Keratinocyte (primary cell): ENCODE results near the gene NLGN1. TPM values are rescaled to one million over a fixed set of nuclear protein-coding genes. Genes with fewer than 3 reads are reported as not detected.

Experiments used
- DNase-seq: peaks from one replicate; pipeline ENCODE4 v3.0.0-alpha.2; 2011; ENCODE audit warnings: low read depth, missing footprints, low spot score
- FAIRE-seq: peaks from 2 replicates; lab custom pipeline; 2011; peaks lifted over from hg19 to GRCh38; lab: Jason Lieb, UNC
- H2AFZ ChIP-seq: 2 replicates; pipeline ENCODE4 v1.6.0; 2012; ENCODE audit warnings: low read length, control low read depth, inconsistent platforms; ENCODE audit not compliant: control insufficient read depth
- H3K27ac ChIP-seq: 2 replicates; pipeline ENCODE4 v1.5.1; 2011; ENCODE audit warnings: low read length; ENCODE audit not compliant: control insufficient read depth, insufficient read depth
- H3K27me3 ChIP-seq: 3 replicates; pipeline ENCODE4 v1.6.0; 2011; ENCODE audit warnings: low read length; ENCODE audit not compliant: control insufficient read depth, insufficient read depth; ENCODE audit errors: extremely low read depth
- H3K36me3 ChIP-seq, 2 experiments: 2 replicates in 1 of 2; 3 replicates in 1 of 2; pipeline ENCODE4 v1.5.1; 2011; ENCODE audit warnings: low read length in 2 of 2, mild to moderate bottlenecking in 1 of 2; ENCODE audit not compliant: control insufficient read depth in 2 of 2, insufficient read depth in 2 of 2; ENCODE audit errors: extremely low read depth in 1 of 2
- H3K4me1 ChIP-seq: 3 replicates; pipeline ENCODE4 v1.5.1; 2011; ENCODE audit warnings: low read length; ENCODE audit not compliant: control insufficient read depth, insufficient read depth; ENCODE audit errors: extremely low read depth
- H3K4me2 ChIP-seq: 3 replicates; pipeline ENCODE4 v1.6.0; 2011; ENCODE audit warnings: low read depth, low read length; ENCODE audit not compliant: control insufficient read depth, insufficient read depth; ENCODE audit errors: extremely low read depth
- H3K4me3 ChIP-seq, 3 experiments: fragments of 200-600 bp in 1 of 3; sonication (generic) in 1 of 3; 2 replicates in 2 of 3; 3 replicates in 1 of 3; pipeline ENCODE4 v1.5.1; 2011 to 2016; ENCODE audit warnings: low read length in 3 of 3, mild to moderate bottlenecking in 3 of 3, control low read depth in 2 of 3, inconsistent platforms in 1 of 3, low read depth in 1 of 3, mixed read lengths in 1 of 3, mixed run types in 1 of 3, moderate library complexity in 1 of 3; ENCODE audit not compliant: control insufficient read depth in 2 of 3, insufficient read depth in 2 of 3; ENCODE audit errors: extremely low read depth in 1 of 3
- H3K79me2 ChIP-seq: 2 replicates; pipeline ENCODE4 v1.6.0; 2012; ENCODE audit warnings: low read length; ENCODE audit not compliant: control insufficient read depth, insufficient read depth
- H3K9ac ChIP-seq: 3 replicates; pipeline ENCODE4 v1.6.0; 2011; ENCODE audit warnings: low read length; ENCODE audit not compliant: control insufficient read depth, insufficient read depth; ENCODE audit errors: extremely low read depth
- H3K9me1 ChIP-seq: 3 replicates; pipeline ENCODE4 v1.6.0; 2011; ENCODE audit warnings: low read length; ENCODE audit not compliant: control insufficient read depth, insufficient read depth; ENCODE audit errors: extremely low read depth
- H3K9me3 ChIP-seq: 2 replicates; pipeline ENCODE4 v1.5.1; 2012; ENCODE audit warnings: low read depth, low read length; ENCODE audit not compliant: control insufficient read depth
- H4K20me1 ChIP-seq: 3 replicates; pipeline ENCODE4 v1.6.0; 2011; ENCODE audit warnings: low read length; ENCODE audit not compliant: control insufficient read depth, insufficient read depth; ENCODE audit errors: extremely low read depth
- EZH2 ChIP-seq: IDR thresholded peaks from one replicate; pipeline ENCODE4 v1.6.1; 2012; ENCODE audit warnings: inconsistent platforms, mild to moderate bottlenecking, low read length, moderate library complexity
- dilution Hi-C: fragments of 300-500 bp; cut with MboI; formaldehyde crosslinking; loops from one replicate; pipeline ENCODE4 v1.7.0; 2020; ENCODE audit warnings: low sequenced_read_pairs; ENCODE audit not compliant: extremely low pct_ligation_motif_present
- polyA plus RNA-seq, 5 experiments: library from polyadenylated mRNA; depleted of rRNA in 3 of 5; stranded (reverse) in 3 of 5; stranded (forward) in 1 of 5; unstranded in 1 of 5; fragments of >200 nt; gene quantifications; 1 replicate in 1 of 5; 2 replicates in 3 of 5; 3 replicates in 1 of 5; pipeline versions ENCODE4 v1.2.1 to v1.2.3, GENCODE V29; 2011 to 2012; ENCODE audit warnings: missing spikeins in 2 of 5, low read depth in 1 of 5, low replicate concordance in 1 of 5
- TF ChIP-seq, protein P1 (sequence below), 3 experiments: IDR thresholded peaks in 1 of 3; conservative IDR thresholded peaks in 1 of 3; optimal IDR thresholded peaks in 1 of 3; 2 replicates in 2 of 3; 3 replicates in 1 of 3; pipeline versions ENCODE3 to v1.5.1; 2011; ENCODE audit warnings: low read length in 3 of 3, mild to moderate bottlenecking in 3 of 3, moderate library complexity in 2 of 3, control low read depth in 1 of 3, inconsistent platforms in 1 of 3; ENCODE audit not compliant: insufficient read depth in 2 of 3; ENCODE audit errors: extremely low read depth in 1 of 3

Gene NLGN1
- polyA plus RNA-seq, 1 donor (not counting 4 experiments of a cell fraction or from before 2014, with no cell fraction given): not detected

GRCh38 chr3:174247687-174248152, 850.2 kb downstream of the NLGN1 start:
- DNase-seq: no peak
- Histone ChIP-seq H3K4me3 (no peak overlapping the region), H3K4me2 (no peak overlapping the region), H3K4me1 (no peaks in the 10 kb centered on the region), H3K9me3 (no peaks in the 10 kb centered on the region), H3K27me3 (no peaks in the 10 kb centered on the region), H3K9me1 (no peaks in the 10 kb centered on the region), H3K9ac (no peak overlapping the region), H4K20me1 (no peaks in the 10 kb centered on the region), H3K36me3 (no peaks in the 10 kb centered on the region), H3K27ac (no peak overlapping the region), H2AFZ (no peak overlapping the region), H3K79me2 (no peaks in the 10 kb centered on the region)
- no peak for TF ChIP-seq EZH2
- TF ChIP-seq, protein P1, sequence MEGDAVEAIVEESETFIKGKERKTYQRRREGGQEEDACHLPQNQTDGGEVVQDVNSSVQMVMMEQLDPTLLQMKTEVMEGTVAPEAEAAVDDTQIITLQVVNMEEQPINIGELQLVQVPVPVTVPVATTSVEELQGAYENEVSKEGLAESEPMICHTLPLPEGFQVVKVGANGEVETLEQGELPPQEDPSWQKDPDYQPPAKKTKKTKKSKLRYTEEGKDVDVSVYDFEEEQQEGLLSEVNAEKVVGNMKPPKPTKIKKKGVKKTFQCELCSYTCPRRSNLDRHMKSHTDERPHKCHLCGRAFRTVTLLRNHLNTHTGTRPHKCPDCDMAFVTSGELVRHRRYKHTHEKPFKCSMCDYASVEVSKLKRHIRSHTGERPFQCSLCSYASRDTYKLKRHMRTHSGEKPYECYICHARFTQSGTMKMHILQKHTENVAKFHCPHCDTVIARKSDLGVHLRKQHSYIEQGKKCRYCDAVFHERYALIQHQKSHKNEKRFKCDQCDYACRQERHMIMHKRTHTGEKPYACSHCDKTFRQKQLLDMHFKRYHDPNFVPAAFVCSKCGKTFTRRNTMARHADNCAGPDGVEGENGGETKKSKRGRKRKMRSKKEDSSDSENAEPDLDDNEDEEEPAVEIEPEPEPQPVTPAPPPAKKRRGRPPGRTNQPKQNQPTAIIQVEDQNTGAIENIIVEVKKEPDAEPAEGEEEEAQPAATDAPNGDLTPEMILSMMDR (optimal IDR thresholded peaks at IDR 0.05 in 1 of 3, IDR thresholded peaks at IDR 0.05 in 1 of 3, conservative IDR thresholded peaks at IDR 0.05 in 1 of 3; ENCODE audit: extremely low read depth in 1 of 3, insufficient read depth in 2 of 3, low read length in 3 of 3): no peak
- no peak for FAIRE-seq
- dilution Hi-C loops: no loop called here

GRCh38 chr3:174251681-174252080, 854.1 kb downstream of the NLGN1 start:
- dilution Hi-C loops: no loop called here
- Histone ChIP-seq H3K27ac (no peak overlapping the region), H3K4me2 (no peak overlapping the region), H3K36me3 (no peaks in the 10 kb centered on the region), H2AFZ (no peak overlapping the region), H3K79me2 (no peaks in the 10 kb centered on the region), H3K27me3 (no peaks in the 10 kb centered on the region), H3K9me3 (no peaks in the 10 kb centered on the region), H3K9ac (no peak overlapping the region), H3K4me1 (no peaks in the 10 kb centered on the region), H3K9me1 (no peaks in the 10 kb centered on the region), H3K4me3 (no peak overlapping the region), H4K20me1 (no peaks in the 10 kb centered on the region)
- FAIRE-seq: no peak
- TF ChIP-seq, protein P1 (optimal IDR thresholded peaks at IDR 0.05 in 1 of 3, IDR thresholded peaks at IDR 0.05 in 1 of 3, conservative IDR thresholded peaks at IDR 0.05 in 1 of 3; ENCODE audit: extremely low read depth in 1 of 3, insufficient read depth in 2 of 3, low read length in 3 of 3): no peak
- no peak for TF ChIP-seq EZH2
- DNase-seq: no peak
